Fibroblast of villous mesenchyme (primary cell): ENCODE measurements around the gene BPIFA2. TPM values are rescaled to one million over a fixed set of nuclear protein-coding genes. Genes with fewer than 3 reads are reported as not detected.

Experiments used
- DNase-seq: peaks from one replicate; pipeline ENCODE4 v3.0.0-alpha.2; 2010; ENCODE audit warnings: low read depth
- H3K4me3 ChIP-seq: 2 replicates; pipeline ENCODE4 v1.5.1; 2011; ENCODE audit warnings: low read depth, mild to moderate bottlenecking, low read length
- total RNA-seq: library from RNA; depleted of rRNA; stranded (reverse); fragments of >200 nt; gene quantifications from 2 replicates; pipeline ENCODE4 v1.2.3, GENCODE V29; 2012
- TF ChIP-seq, protein P1 (sequence below): IDR thresholded peaks from 2 replicates; pipeline ENCODE4 v1.5.1; 2012; ENCODE audit warnings: low read depth, mild to moderate bottlenecking, low read length; ENCODE audit not compliant: insufficient read depth

Gene BPIFA2
- total RNA-seq, 1 donor, result not detected

DNA sequence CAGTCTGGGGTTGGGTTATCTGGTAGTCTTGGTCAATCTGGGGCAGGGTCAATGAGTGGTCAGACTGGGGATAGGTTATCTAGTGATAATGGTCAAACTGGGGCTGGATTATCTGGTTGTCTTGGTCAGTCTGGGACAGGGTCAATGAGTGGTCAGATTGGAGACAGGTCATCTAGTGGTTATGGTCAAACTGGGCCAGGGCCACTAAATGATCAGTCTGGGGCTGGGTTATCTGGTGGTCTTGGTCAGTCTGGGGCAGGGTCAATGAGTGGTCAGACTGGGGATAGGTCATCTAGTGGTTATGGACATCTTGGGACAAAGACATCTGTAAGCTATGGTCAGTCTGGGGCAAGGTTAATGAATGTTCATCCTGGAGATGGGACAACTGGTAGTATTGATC, 28.5 kb upstream of the BPIFA2 start:
- no peak for DNase-seq
- H3K4me3 ChIP-seq, result no peak overlapping the region
- TF ChIP-seq, protein P1, sequence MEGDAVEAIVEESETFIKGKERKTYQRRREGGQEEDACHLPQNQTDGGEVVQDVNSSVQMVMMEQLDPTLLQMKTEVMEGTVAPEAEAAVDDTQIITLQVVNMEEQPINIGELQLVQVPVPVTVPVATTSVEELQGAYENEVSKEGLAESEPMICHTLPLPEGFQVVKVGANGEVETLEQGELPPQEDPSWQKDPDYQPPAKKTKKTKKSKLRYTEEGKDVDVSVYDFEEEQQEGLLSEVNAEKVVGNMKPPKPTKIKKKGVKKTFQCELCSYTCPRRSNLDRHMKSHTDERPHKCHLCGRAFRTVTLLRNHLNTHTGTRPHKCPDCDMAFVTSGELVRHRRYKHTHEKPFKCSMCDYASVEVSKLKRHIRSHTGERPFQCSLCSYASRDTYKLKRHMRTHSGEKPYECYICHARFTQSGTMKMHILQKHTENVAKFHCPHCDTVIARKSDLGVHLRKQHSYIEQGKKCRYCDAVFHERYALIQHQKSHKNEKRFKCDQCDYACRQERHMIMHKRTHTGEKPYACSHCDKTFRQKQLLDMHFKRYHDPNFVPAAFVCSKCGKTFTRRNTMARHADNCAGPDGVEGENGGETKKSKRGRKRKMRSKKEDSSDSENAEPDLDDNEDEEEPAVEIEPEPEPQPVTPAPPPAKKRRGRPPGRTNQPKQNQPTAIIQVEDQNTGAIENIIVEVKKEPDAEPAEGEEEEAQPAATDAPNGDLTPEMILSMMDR, result no peak

DNA sequence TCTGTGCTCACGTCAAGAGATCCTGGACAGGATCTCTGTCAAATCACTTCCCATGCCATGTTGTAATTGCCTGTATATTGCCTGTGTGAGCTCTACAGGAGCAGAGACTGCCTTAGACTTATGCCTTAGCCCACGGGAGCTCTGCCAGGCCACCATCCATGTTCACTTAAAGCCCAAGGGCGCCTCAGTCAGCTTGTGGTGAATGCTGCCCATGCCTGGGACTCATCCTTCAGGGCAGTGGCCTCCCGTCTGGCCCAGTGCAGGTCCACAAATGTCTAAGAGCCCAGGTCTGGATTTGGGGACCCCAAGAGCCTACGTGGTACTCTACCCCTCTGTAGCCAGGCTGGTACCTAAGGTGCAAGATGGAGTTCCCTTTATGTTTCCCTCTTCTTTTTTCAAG, 22.4 kb upstream of the BPIFA2 start:
- H3K4me3 ChIP-seq, result no peak overlapping the region
- DNase-seq, result no peak
- TF ChIP-seq, protein P1, result no peak

DNA sequence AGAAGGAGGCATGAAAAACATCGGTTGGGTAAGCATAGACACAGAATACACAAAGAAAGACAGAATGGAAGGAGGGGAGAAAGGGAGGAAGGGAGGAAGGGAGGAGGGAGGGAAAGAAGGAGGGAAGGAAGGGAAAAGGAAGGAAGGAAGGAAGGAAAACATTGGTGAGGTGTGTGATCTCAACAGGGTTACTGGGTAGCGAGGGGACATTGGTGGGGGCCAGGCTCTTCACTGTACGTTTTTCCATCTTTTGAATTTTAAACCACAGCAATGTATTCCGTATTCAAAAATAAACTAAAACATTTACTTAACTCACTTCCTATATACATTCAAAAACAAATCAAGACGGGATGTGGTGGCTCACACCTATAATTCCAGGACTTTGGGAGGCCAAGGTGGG, 20.7 kb upstream of the BPIFA2 start:
- no peak for DNase-seq
- TF ChIP-seq, protein P1, result no peak
- no peak overlapping the region for H3K4me3 ChIP-seq

DNA sequence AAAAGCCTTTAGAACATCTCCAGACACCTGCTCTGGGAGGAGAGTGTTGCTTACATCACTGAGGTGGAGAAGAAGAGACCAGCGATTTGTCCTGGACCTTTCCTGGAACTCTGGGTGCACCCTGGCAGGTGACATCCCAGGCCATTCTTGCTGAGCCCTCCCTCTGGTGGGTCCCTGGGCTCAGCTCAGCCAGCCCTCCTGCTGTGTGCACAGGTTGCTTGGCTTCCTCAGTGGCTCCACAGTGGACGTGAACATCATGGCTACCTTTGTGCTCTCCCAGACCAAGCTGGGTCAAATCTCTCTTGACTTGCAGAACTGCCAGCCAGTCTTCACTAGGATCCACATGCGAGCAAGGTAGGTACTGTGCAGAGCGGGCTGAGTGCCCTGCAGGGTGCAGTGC, 19.9 kb upstream of the BPIFA2 start:
- TF ChIP-seq, protein P1, result no peak

DNA sequence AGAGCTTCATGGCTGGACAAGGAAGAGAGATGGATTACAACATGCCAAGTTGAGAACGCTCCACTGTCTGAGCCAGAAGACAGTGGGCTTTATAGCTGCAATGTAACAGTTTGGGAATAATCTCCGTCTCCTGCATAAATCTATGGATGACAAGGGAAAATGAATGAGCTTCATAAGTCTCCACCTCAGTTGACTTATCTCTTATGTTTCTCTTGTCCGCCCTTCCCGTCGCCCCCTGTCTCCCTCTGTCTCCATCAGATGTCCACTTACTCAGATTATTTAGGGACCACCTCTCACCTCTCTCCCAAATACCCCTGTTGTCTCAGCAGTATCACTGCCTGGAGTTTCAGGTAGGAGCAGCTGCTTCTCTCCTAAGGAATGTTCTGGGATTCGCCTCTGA, 13.7 kb upstream of the BPIFA2 start:
- H3K4me3 ChIP-seq, result no peak overlapping the region
- no peak for DNase-seq
- TF ChIP-seq, protein P1, result no peak

More for the DNA sequence above, 19.9 kb upstream of the BPIFA2 start:
- no peak for DNase-seq
- H3K4me3 ChIP-seq, result no peak overlapping the region

DNA sequence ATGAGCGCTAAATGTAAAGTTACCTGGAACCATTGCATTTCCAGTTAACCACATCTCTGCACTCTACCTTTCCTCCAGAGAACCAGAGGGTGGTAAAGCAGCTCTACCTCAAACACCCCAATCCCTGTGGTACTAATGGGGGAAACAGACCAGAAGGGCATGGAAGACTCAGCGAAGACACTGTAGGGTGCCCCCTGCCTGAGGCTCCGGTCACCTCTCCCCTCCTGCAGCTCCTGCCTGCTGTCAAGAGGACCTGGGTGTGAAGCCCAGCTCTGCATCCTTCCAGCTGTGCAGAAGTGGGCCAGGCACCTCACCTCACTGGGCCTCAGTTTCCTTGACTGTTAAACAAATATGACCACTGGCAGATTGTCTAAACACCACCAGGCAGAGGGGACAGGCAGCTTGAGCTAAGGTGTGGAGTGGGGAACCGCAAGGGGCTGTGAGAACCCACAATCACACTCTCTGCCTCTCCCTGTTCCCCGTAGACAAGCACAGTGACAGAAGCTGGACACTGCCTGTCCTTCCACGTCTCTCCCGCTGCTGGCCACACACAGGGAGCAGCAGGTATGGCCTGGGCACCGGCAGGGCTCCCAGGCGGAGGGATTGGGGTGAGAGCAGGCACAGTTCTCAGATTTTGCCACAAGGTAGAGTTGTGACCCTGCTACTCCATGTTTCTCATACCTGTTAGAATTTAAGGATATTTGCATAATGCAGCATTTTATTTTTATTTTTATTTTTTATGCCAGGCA, 9.1 kb upstream of the BPIFA2 start:
- TF ChIP-seq, protein P1, result no peak
- H3K4me3 ChIP-seq, result no peak overlapping the region
- DNase-seq, result no peak

DNA sequence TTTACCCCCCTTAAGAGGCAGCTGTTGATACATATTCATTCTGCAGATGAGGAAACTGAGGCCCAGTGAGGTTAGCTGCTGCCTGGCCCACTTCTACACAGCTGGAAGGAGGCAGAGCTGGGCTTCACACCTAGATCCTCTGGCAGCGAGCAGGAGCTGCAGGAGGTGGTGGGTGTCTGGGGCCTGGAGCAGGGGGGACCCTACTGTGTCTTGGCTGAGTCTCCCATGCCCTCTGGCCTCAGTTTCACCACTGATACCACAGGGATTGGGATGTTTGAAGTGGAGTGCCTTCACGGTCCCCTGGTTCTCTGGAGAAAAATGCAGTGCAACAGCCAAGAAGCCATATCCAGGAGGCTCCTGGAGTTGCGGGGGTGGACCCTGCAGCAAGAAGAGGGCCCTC, 8.2 kb upstream of the BPIFA2 start:
- DNase-seq, result no peak
- TF ChIP-seq, protein P1, result no peak

More for the DNA sequence above, 8.2 kb upstream of the BPIFA2 start:
- no peak overlapping the region for H3K4me3 ChIP-seq
